ENCODE data around the gene ATXN2. TPM values are rescaled to one million over a fixed set of nuclear protein-coding genes. Genes with fewer than 3 reads are reported as not detected.
A peak's percentile ranks its signal among the peaks of the same experiment; 100 is the strongest.

The ATXN2 gene
- polyA plus RNA-seq, 1 experiment, result 19.1 TPM

DNA sequence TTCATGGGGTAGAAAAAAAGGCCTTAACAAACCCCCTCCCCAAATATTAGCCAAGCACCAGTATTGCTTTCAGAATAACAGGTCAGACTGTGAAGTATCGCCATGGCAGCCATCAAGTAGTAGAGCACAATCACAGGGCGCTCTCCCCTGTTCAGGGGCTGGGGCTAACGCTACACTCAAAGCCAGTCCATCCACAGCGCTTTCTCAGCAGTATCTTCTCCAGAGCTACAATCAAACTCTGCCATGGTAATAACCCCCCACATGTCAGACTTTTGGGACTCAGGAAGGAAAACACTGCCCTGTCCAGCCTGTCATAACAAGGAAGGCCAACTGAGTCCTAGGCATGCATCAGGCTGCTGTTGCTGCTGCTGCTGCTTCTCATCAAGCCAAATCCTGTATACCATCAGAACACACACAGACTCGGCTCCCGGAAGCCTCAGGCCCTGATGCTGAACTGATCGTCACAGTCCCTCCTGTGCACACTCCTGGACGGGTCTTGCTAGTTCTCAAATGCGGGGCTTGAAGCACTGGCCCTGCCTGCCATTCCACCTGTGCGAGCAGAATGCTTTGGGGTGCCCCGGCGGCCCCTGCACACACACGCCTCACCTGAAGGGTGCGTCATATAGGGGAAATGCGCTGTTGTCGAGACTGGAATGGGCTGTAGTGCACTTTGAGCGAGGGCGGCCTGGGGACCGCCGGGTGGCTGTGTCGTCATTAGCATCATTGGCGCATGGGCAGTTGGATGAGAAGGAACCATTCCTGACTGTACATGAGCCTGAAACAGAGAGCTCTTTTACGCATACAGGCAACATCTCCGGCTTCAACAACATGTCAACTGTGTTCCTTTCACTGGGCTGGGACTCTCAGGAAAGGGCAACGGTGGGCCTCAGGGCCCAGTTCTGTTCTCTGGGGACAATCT is 145.8 kb downstream of the ATXN2 start:
- no peaks in the 10 kb centered on the region for H3K9me3 ChIP-seq (ENCODE audit: control insufficient read depth, insufficient read depth, low read length)
- TF ChIP-seq, protein P1, sequence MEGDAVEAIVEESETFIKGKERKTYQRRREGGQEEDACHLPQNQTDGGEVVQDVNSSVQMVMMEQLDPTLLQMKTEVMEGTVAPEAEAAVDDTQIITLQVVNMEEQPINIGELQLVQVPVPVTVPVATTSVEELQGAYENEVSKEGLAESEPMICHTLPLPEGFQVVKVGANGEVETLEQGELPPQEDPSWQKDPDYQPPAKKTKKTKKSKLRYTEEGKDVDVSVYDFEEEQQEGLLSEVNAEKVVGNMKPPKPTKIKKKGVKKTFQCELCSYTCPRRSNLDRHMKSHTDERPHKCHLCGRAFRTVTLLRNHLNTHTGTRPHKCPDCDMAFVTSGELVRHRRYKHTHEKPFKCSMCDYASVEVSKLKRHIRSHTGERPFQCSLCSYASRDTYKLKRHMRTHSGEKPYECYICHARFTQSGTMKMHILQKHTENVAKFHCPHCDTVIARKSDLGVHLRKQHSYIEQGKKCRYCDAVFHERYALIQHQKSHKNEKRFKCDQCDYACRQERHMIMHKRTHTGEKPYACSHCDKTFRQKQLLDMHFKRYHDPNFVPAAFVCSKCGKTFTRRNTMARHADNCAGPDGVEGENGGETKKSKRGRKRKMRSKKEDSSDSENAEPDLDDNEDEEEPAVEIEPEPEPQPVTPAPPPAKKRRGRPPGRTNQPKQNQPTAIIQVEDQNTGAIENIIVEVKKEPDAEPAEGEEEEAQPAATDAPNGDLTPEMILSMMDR (IDR thresholded peaks at IDR 0.05; ENCODE audit: low read depth, low read length), result no peak
- POLR2A ChIA-PET, result no interaction called here
- CTCF ChIA-PET, result interaction anchor here (2.2 to 10.4 kb wide), 2 partner anchors 56 to 75 kb away, joined by 16 to 349 read pairs; no protein-coding TSS in a partner anchor
- H3K27ac ChIP-seq (ENCODE audit: low read depth, low read length), result no peak overlapping the region
- DNase-seq (ENCODE audit: low read depth, low spot score), result no peak
- no peaks in the 10 kb centered on the region for H3K27me3 ChIP-seq (ENCODE audit: control insufficient read depth, insufficient read depth, low read length)
- no peak overlapping the region for H3K4me3 ChIP-seq (ENCODE audit: low read depth, low read length)

DNA sequence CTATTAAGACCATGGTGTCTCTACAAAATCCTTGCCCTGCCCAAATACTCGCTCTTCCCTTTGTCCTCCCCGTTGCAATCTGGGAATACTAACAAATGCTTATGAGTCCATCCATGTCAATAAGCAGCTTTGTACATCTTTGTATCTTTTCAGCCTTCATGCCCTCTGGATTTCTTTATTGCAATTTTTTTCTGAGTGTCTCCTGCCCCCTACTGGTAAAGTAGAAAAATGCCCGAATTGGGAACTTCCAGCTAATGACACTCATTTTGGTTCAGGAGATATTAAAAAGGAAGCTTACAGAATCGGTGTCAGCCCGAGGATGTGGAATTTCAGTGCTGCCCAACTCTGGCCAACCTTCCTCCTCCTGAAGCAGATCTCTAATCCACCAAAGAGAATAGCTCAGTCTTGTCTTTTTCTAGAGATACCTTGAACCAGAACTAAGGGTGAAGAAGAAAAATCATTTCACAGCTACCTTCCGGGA is 147.4 kb downstream of the ATXN2 start:
- Histone ChIP-seq H3K27ac (ENCODE audit: low read depth, low read length) (no peak overlapping the region), H3K27me3 (ENCODE audit: control insufficient read depth, insufficient read depth, low read length) (no peaks in the 10 kb centered on the region), H3K9me3 (ENCODE audit: control insufficient read depth, insufficient read depth, low read length) (no peaks in the 10 kb centered on the region), H3K4me3 (ENCODE audit: low read depth, low read length) (no peak overlapping the region)
- DNase-seq (ENCODE audit: low read depth, low spot score), result no peak
- TF ChIP-seq, protein P1 (IDR thresholded peaks at IDR 0.05; ENCODE audit: low read depth, low read length), result peak; percentile 78
- CTCF ChIA-PET, result interaction anchor here (0.5 to 10.4 kb wide), 52 partner anchors 10 to 719 kb away, joined by 3 to 349 read pairs (median 5); partner anchors contain the start of genes ACAD10, BRAP and PHETA1
- POLR2A ChIA-PET, result interaction anchor here (0.6 to 1.3 kb wide), 3 partner anchors 13 to 31 kb away, joined by 3 to 5 read pairs (median 4); no protein-coding TSS in a partner anchor

DNA sequence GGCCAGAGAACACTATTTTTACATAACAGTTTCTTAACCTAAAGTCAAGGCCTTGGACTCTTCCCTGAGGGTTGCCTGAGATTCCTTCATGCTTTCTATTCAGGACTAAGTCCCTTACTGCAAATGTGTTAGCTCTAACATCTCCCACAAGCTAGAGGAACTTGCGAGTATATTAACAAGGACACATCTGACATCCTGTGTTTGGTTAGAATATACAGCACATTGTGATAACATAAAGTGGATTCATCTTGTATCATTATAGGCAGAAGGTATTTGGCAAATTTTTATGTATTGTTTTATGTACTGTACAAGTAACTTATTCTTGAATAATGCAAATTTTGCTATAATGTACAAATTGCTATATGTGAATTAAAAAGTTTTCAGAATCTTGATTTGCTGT is 147.9 kb downstream of the ATXN2 start:
- CTCF ChIA-PET, result interaction anchor here (0.5 to 10.4 kb wide), 42 partner anchors 10 to 718 kb away, joined by 3 to 349 read pairs (median 6); partner anchors contain the start of genes ACAD10, BRAP and PHETA1
- POLR2A ChIA-PET, result interaction anchor here (0.6 to 1.3 kb wide), 3 partner anchors 13 to 32 kb away, joined by 3 to 5 read pairs (median 4); no protein-coding TSS in a partner anchor
- Histone ChIP-seq H3K27ac (ENCODE audit: low read depth, low read length) (no peak overlapping the region), H3K27me3 (ENCODE audit: control insufficient read depth, insufficient read depth, low read length) (no peaks in the 10 kb centered on the region), H3K9me3 (ENCODE audit: control insufficient read depth, insufficient read depth, low read length) (no peaks in the 10 kb centered on the region), H3K4me3 (ENCODE audit: low read depth, low read length) (no peak overlapping the region)
- TF ChIP-seq, protein P1 (IDR thresholded peaks at IDR 0.05; ENCODE audit: low read depth, low read length), result no peak
- DNase-seq (ENCODE audit: low read depth, low spot score), result no peak

DNA sequence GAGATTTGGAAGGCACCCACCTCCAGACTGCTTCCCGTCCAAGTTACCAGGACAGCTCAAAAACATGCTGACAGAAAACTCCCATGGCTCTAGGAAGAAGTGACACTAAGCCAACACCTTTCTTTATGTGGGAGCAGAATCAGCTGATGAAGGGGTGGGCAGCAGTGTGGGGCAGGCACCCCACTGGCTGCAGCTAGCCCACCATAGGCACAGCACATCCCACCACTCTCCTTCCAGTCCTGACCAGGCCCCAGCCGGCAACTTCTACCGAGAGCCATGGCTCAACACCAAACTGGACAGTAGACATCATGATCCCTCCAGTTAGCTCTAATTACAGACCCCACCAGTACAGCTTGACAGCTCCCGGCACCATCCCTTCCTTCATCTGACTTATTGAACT is 148.4 kb downstream of the ATXN2 start:
- Histone ChIP-seq H3K27ac (ENCODE audit: low read depth, low read length) (peak overlapping the region; percentile 21), H3K4me3 (ENCODE audit: low read depth, low read length) (no peak overlapping the region), H3K9me3 (ENCODE audit: control insufficient read depth, insufficient read depth, low read length) (no peaks in the 10 kb centered on the region), H3K27me3 (ENCODE audit: control insufficient read depth, insufficient read depth, low read length) (no peaks in the 10 kb centered on the region)
- ChIA-PET POLR2A (no interaction called here), CTCF (interaction anchor here (0.6 to 10.4 kb wide), 16 partner anchors 8 to 222 kb away, joined by 3 to 349 read pairs (median 14); no protein-coding TSS in a partner anchor)
- no peak for DNase-seq (ENCODE audit: low read depth, low spot score)
- TF ChIP-seq, protein P1 (IDR thresholded peaks at IDR 0.05; ENCODE audit: low read depth, low read length), result no peak

Measured in AG04450 (cell line).